Keratinocyte (primary cell): ENCODE measurements around the gene INTS6L.

Experiments
- EZH2 ChIP-seq: IDR thresholded peaks from one replicate; pipeline ENCODE4 v1.6.1; 2012; ENCODE audit warnings: inconsistent platforms, mild to moderate bottlenecking, low read length, moderate library complexity
- TF ChIP-seq, protein P1 (sequence below), 3 experiments: IDR thresholded peaks in 1 of 3; conservative IDR thresholded peaks in 1 of 3; optimal IDR thresholded peaks in 1 of 3; 2 replicates in 2 of 3; 3 replicates in 1 of 3; pipeline versions ENCODE3 to v1.5.1; 2011; ENCODE audit warnings: low read length in 3 of 3, mild to moderate bottlenecking in 3 of 3, moderate library complexity in 2 of 3, control low read depth in 1 of 3, inconsistent platforms in 1 of 3; ENCODE audit not compliant: insufficient read depth in 2 of 3; ENCODE audit errors: extremely low read depth in 1 of 3

DNA sequence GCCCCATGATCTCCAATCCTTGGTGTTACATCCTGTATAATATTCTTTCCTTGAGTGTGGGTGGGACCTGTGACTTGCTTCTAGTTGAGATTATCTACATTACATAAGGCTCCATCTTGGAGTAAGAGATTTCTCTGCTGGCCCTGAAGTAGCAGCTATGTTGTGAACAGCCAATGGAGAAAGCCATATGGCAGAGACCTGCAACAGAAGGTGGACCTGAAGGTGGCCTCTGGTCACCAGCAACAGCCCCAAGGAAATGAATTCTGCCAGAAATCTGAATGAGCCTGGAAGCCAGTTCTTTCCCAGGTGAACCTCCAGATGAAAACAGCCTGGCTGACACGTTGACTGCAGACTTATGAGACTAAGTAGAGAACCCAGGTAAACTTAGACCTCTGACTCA is 2.3 kb upstream of the INTS6L start:
- TF ChIP-seq, protein P1, sequence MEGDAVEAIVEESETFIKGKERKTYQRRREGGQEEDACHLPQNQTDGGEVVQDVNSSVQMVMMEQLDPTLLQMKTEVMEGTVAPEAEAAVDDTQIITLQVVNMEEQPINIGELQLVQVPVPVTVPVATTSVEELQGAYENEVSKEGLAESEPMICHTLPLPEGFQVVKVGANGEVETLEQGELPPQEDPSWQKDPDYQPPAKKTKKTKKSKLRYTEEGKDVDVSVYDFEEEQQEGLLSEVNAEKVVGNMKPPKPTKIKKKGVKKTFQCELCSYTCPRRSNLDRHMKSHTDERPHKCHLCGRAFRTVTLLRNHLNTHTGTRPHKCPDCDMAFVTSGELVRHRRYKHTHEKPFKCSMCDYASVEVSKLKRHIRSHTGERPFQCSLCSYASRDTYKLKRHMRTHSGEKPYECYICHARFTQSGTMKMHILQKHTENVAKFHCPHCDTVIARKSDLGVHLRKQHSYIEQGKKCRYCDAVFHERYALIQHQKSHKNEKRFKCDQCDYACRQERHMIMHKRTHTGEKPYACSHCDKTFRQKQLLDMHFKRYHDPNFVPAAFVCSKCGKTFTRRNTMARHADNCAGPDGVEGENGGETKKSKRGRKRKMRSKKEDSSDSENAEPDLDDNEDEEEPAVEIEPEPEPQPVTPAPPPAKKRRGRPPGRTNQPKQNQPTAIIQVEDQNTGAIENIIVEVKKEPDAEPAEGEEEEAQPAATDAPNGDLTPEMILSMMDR (optimal IDR thresholded peaks at IDR 0.05 in 1 of 3, IDR thresholded peaks at IDR 0.05 in 1 of 3, conservative IDR thresholded peaks at IDR 0.05 in 1 of 3; ENCODE audit: extremely low read depth in 1 of 3, insufficient read depth in 2 of 3, low read length in 3 of 3): no peak
- no peak for TF ChIP-seq EZH2
